DMS53 treated with DMSO at 0.1 percent for 48 hours (cell line): ENCODE measurements around the gene TRIM67.
"Not testable (repeated sequence)": the region's sequence is repeated elsewhere in the genome, so short reads cannot be mapped to it uniquely, and the experiment has no call there.

Experiments
- DNase-seq: peaks from one replicate; lab custom pipeline; 2025; ENCODE audit not compliant: unreplicated experiment; lab: John Stamatoyannopoulos, UW

Gene TRIM67

DNA sequence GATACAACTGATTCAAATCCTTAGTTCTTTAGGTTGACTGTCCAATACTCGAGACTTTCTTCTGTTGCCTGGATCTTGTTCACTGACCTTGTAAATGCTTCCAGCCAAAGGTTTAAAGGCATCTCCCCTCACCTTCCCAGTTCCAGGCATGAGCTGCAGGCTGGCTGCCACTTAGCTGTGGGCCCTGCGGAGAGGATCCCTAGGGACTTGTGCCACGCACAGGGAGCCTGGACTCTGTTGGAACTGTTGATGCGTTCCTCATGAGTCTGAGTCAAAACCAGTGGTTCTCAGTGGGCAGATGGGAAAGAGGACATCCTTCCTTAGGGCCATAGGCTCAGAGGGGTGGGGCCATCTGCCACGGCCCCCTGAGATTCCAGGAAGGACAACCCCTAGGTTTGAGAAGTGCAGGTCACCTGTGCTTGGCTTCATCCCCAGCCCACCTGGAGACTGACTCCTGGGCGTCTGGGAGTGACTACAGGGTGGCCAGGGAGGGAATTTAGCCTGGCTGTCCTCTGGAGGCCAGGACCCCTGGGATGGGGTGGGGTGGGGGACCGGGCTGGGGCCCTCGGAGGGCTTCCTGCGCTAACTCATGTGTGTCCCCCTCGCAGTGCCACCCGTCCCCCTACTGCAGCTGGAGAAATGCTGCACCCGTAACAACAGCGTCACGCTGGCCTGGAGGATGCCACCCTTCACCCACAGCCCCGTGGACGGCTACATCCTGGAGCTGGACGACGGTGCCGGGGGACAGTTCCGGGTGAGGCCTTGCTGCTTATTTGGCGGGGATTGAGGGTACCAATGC lies 41.6 kb downstream of the TRIM67 start:
- DNase-seq: no peak

DNA sequence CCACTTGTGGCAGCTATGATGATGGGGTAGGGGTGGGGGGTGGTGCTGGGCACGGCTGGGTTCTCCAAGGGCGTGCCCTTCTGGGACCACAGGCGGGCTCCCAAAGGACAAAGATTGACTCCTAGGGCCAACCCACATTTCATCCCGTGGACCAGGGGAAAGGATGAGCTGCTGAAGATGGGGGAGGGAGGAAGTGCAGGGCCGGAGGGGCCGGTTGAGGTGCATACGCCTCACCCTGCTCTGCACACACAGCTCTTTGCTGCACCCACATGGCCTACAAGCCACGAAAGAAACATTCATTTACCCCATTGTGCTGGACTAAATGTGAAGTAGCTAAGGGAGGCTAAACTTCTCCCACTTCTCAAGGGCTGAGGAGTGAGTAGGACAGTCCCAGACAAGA lies 45.0 kb downstream of the TRIM67 start:
- no peak for DNase-seq

DNA sequence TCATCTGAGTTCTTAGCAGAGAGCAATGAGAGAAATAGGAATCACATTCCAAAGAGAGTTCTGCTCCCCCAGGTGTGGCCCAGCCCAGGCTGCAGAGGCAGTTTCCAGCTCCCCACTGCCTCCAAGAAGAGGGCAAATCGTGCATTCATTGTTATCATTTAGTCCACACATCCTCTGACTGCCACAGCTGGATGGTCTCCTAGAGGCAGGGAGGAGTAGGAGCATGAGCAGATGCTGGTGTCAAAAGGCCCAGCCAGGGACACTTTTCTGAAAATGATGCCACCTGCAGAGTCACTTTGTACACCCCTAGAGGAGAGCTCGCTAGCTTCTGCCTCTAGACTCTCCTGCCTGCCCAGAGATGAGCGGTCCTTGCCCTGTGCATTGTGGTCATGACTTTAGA lies 45.6 kb downstream of the TRIM67 start:
- DNase-seq: no peak

DNA sequence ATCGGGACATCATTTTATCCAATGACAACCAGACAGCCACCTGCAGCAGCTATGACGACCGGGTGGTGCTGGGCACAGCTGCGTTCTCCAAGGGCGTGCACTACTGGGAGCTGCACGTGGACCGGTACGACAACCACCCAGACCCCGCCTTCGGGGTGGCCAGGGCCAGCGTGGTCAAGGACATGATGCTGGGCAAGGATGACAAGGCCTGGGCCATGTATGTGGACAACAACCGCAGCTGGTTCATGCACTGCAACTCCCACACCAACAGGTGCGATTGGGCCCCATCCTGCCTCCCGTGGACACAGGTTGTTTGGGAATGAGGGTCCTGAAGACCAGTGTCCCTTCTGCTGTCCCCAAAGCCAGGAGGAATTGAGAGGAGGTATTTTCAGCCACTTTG lies 47.1 kb downstream of the TRIM67 start:
- DNase-seq: no peak

DNA sequence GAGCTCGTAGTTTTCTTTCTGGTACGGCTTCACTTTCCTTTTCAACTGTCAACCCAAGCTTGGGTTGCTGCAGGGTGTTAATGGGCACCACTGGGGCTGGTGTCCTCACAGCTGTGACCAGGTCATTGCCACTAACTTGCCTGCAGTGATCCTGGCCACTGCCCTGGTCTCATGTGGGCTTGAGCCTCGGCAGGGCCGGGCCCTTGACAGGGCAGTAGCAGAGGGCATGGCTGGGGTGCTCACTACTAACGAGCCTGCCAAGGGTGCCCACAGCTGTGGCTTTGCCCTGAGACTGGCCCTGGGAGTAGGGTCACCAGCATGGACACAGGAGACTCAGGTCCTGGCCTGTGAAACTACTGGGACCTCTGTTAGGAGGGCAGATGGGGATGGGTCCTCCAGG lies 47.7 kb downstream of the TRIM67 start:
- no peak for DNase-seq

DNA sequence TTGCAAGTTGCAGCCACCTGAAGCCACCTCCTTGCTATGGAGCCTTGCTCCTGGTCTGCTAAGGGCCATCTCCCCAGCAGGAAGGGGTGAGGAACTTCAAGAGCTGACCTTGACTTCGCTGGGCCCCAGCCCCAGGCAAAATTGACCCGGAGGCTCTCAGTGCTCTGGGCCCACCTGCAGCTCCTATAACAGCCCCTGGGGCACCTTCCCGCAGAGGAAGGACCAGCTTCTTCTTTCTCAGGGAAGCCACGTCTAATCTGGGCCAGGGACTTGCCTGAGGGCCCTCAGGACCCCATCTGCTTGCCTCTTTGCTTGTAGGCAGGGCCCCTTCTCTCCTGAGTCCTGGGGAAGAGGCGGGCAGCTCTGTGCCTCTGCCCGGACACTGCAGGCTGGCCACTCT lies 48.3 kb downstream of the TRIM67 start:
- DNase-seq: no peak

DNA sequence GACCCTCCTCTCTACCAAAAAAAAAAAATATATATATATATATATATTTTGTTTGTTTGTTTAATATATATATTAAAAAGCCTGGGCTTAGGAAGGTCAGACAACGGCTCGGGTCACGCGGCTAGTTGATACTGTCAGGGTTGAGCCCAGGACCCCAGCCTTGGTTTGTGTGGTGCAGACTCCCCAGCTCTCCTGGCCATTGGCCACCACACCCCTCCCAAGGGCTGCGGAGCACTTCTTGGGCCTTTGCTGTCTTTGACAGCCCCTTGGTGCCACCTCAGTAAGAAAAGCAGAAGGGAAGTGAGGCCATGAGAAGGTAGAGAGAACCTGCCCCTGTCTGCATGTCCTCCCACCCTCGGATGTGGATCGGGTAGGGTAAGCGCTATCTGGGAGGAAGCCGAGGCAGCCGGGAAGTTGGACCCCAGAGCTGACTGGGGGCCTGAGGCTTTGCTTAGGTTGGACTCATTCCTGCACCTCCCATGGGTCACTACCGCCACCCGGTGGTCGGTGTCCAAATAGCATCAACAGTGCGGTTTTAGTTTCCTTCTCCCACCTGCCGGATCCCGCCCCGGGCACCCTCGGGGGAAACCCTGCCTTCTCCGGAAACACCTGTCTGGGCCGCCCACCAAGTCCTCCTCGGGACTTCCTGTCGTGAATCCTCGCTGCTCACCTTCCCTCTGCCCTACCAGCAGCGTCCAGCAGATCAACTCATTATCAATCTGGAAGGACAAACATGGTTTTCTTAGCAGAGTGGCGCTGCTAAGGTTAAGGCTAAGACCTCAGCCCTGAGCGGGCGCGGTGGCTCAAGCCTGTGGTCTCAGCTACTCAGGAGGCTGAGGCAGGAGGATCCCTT lies 49.4 kb downstream of the TRIM67 start:
- peak; percentile 82 for DNase-seq

DNA sequence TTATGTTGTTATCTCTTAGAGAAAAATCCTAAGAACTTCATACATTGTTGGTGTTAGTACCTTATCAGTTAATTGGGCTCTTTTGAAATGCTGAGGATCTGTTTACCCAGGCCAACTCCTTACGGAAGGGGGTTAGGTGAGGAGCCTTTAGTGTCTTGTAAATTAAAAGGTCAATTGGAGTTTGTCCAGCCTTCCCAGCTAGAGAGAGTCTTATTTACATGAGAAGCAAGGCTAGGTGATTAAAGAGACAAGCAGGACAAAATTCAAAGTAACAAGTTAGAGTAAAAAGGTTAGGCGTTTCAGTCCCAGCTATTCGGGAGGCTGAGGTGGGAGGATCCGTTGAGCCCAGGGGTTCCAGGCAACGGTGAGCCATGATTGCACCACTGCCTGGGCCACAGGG lies 50.4 kb downstream of the TRIM67 start:
- DNase-seq: not testable (repeated sequence)

DNA sequence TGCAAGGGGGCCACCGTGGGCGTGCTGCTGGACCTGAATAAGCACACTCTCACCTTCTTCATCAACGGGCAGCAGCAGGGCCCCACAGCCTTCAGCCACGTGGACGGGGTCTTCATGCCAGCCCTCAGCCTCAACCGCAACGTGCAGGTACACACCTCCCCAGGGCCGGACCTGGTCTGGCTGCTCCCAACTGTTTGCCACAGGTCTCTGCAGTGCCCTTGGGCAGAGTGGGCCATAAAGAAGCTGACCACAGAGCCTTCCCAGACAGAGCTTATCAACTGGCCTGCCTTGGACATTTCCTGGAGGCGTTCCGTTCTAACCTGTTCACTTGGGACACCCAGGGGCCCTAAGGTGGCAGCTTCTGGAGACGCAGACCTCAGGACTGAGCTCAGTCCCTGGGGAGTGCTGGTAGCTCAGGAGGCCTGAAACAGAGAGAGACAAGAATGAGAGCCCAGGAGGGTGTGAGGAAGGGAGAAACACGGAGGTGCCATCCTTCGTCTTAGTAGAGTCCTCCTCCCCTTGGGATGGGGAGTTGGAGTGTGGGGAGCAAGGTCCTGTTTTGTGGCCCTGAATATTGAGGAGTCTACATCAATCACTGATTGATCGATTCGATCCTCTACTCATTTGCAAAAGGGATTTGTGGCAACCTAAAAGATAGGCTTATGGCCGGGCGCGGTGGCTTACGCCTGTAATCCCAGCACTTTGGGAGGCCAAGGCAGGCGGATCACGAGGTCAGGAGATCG lies 52.1 kb downstream of the TRIM67 start:
- DNase-seq: no peak

DNA sequence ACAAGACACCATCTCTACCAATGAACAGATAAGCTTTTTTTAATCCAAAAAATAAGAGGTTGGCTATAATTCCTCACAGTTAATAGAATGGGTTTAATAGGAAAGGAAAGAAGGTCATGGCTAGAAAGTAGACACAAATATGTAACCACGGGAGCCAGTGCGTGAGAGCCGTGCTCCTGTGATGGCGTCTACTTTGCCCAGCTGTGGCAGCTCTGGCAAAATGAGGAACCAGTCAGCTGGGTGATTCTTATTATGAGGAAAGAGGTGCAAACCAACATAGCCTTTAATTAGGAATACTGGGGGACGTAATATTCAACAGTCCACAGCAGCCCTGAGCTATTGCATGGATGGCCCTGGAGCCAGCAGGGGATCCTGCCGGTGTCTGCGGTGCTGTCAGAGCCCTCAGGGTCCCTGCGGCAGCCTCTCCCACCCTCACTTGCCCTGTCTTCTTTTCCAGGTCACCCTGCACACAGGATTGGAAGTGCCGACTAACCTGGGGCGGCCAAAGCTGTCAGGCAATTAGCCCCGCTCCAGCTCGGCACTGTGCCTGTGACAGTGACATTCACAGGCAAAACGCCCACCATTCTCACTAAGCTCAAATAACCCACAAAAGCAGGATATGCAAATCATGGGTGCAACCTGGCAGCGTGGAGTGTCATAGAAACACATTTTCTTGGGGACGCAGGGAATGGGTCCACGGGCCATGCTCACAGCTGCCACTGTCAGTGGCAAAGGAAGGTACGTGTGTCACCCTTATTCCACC lies 53.2 kb downstream of the TRIM67 start:
- DNase-seq: no peak

DNA sequence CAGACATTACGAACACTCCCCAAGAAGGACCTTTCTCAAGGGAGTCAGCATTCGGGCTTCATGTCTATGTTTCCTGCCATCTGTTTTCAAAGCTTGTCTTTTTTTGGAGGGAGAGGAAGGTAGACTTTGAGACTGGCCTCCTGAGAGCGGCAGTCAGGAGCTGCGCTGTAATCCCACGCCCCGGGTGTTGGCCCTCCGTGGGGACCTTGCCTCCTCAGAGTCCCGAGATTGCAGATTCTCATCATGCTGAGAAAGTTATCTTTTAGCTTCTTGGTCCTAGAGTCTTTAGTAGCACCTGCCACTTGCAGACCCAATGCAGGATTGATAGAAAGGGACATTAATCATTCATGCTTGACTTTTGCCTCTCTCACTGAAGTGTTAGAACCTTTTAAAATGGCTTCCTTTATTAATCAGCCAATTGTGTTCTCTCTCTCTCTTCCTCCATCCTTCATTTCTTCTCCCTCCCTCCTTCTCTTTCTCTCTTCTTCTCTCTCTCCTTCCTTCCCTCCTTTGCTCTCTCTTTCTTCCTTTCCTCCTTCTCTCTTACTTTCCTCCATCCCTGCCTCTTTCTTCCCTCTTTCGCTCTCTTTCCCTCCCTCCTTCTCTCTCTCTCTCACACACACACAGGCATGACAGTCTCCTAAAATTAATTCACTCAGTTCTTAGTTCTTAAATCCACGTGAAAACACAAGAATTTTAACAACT lies 54.0 kb downstream of the TRIM67 start:
- DNase-seq: no peak

DNA sequence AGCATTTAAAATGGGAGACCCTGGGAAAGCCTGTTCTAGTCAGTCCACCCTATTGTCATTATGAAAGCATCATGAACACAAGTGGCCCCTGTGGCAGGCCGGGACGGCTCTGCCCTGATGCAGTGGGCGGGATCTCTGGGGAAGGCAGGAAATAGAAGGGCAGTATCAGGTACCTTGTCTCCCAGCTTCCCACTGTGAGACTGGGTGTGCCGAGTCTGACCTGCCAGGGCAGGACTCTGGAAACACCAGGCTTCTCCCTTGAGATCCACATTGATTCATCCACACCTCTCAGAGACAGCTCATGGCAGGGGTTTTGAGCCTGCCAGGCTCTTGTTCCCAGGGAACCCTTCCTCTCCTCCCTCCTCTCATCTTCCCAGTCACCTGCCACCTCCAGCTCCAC lies 54.6 kb downstream of the TRIM67 start:
- DNase-seq: no peak

DNA sequence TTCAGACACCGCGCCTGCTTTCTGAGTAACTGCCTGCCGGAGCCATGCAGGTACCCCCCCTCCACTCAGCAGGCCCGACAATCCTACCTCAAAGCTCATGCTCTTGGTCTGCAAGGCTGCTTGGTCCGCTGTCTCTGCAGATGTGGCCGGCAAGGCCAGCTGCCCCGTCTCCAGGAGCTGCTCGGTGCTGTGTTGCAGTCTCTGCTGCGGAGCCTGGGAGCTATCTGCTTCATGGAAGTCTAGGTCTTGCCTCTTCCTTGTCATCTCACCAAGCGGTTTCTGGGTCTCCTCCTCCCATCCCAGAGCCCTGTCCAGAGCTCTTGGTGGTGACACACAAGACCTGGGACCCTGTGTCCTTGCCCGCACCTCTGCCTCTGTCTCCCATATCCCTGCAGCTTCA lies 55.2 kb downstream of the TRIM67 start:
- DNase-seq: no peak

DNA sequence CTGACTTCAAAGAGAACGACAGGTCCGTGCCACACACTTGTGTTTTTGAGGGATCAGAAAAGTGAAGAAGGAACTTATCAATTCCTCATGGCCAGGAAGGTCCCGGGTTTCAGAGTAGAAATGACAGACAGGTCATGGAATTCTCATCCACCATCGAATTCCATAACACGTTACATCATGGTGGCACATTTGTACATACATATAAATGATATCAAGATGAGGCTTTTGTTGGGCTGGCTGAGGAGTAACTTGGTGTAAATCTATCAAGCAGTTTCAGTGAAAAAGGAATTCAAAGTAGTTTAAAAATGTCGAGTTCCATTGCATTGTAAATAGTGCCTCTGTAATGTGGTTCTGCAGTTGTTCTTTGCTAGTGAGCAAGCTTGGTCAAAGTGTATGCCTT lies 56.2 kb downstream of the TRIM67 start:
- DNase-seq: no peak

DNA sequence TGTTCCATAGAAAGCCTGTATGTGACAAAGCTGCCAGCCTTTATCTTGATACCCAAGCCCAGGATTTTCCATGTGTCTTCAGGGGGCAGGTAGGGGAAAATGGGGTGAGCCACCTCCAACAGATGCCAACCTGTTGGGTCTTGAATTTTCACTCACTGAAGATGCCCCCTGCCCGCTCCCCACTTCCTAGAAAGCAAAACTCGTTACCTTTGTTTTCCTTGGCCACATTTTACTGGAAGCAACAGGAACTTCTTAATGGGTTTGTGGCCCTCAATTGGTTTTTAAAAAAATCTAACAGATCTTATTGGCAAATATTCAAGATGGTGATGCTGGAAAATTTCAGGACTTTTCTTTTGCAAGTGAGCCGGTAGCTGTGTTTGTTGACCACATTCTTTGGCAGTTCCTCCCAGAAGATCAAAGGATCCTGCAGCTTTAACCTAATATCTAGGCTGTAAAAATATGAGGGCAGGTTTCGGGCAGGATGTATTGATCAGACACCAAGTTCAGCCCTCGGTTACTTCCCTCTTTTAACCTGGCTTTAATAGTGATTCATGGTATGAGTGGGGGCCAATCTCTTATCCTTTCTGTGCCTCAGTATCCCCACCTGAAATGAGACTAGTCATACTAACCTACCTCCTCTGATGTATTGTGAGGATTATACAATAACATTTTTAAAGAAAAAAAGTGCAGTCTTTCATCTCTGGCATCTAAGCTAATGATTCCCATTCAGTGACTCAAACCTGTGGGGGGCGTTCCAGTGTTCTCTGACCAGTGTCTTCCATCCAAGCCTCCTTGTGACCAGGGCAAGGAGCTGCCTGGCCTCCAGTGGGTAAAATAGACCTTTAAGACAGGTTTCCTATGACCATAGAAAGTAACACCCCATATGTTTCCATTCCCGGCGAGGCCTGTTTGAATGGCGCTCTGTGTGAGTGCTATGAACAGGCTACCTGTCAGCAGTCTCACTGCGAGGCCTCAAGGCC lies 57.9 kb downstream of the TRIM67 start:
- no peak for DNase-seq

DNA sequence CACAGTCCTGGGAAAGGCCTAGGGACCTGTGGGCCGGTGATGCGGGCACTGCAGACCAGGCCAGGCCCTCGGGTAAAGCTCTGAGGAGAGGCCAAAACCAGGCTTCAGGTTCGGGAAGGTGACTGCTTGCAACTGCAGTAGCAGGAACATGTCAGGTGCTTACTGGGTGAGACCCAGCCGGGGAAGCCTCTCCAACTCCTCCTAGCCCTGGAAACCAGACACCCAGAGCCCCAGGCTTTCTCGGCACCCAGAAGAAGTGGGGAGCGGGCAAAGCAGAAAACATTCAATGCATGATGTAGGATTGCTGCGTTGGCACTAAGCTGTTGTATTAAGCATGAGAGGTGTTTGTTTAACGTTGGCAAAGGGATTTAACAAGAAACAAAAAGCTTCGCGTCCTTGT lies 58.9 kb downstream of the TRIM67 start:
- DNase-seq: no peak

DNA sequence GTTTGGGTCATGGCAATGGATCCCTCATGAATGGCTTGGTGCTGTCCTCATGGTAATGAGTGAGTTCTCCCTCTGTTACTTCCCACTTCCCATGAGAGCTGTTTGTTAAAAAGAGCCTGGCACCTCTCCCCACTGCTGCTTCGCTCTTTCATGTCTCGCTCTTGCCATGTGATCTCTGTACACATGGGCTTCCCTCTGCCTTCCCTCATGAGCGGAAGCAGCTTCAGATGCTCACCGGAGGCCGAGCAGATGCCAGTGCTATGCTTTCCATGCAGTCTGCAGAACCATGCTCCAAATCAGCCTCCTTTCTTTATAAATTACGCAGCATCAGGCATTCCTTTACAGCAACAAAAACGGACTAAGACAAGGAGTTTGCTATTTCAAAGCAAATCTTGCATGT lies 64.3 kb downstream of the TRIM67 start:
- DNase-seq: no peak

DNA sequence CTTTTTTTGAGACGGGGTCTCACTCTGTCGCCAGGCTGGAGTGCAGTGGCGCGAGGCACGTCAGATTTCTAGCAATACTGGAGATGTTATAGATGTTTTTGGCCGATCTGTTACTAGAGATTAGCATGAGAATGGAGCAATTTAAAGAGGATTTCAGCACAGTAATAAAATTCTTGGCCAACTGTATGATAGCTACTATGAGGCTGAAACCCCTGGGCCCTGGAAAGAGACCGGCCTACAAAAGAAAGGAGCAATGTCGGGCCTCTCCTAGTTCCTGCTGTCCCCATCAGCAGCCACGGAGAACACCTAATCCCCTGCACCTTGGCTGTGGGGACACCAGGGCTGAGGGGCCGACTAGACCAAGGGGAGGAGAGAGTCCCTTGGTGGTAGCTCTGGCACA lies 69.7 kb downstream of the TRIM67 start:
- DNase-seq: no peak
